ENCODE measurements around the gene CZIB.
"Not testable (repeated sequence)": the region's sequence is repeated elsewhere in the genome, so short reads cannot be mapped to it uniquely, and the experiment has no call there.

Gene CZIB

GRCh38 chr1:53238197-53239155, 18.0 kb upstream of the CZIB start, which contains the start of gene MAGOH:
TSS of gene MAGOH (minus strand) at chr1:53238518. CDS start at chr1:53238448, 70 bp downstream.
- DNase-seq (ENCODE audit: low spot score) = peak; percentile 95

- peak; percentile 23 for DNase-seq (ENCODE audit: low spot score)
Observed at GRCh38 chr1:53237638-53238037, 17.2 kb upstream of the CZIB start.

GRCh38 chr1:53220962-53221286, 490 bp upstream of the CZIB start:
- DNase-seq (ENCODE audit: low spot score) = peak; percentile 21

- DNase-seq (ENCODE audit: low spot score) = no peak
Observed at GRCh38 chr1:53219711-53220110, 723 bp downstream of the CZIB start.

GRCh38 chr1:53218201-53218600, 2.2 kb downstream of the CZIB start:
- no peak for DNase-seq (ENCODE audit: low spot score)

- no peak for DNase-seq (ENCODE audit: low spot score)
Observed at GRCh38 chr1:53214376-53214940, 6.0 kb downstream of the CZIB start.

- DNase-seq (ENCODE audit: low spot score) = no peak
Observed at GRCh38 chr1:53210954-53211353, 9.5 kb downstream of the CZIB start.

GRCh38 chr1:53210352-53210751, 10.1 kb downstream of the CZIB start:
- no peak for DNase-seq (ENCODE audit: low spot score)

- DNase-seq (ENCODE audit: low spot score) = no peak
Observed at GRCh38 chr1:53207726-53208125, 12.7 kb downstream of the CZIB start.

- DNase-seq (ENCODE audit: low spot score) = no peak
Observed at GRCh38 chr1:53206735-53207379, 13.6 kb downstream of the CZIB start.

- not testable (repeated sequence) for DNase-seq (ENCODE audit: low spot score)
Observed at GRCh38 chr1:53206083-53206685, 14.2 kb downstream of the CZIB start.

GRCh38 chr1:53205496-53205895, 14.9 kb downstream of the CZIB start:
- not testable (repeated sequence) for DNase-seq (ENCODE audit: low spot score)

- no peak for DNase-seq (ENCODE audit: low spot score)
Observed at GRCh38 chr1:53203466-53203865, 17.0 kb downstream of the CZIB start.

- no peak for DNase-seq (ENCODE audit: low spot score)
Observed at GRCh38 chr1:53198241-53198651, 22.2 kb downstream of the CZIB start.

- peak; percentile 18 for DNase-seq (ENCODE audit: low spot score)
Observed at GRCh38 chr1:53197291-53198200, 22.9 kb downstream of the CZIB start.

GRCh38 chr1:53196485-53197290, 23.7 kb downstream of the CZIB start, which contains the start of gene CPT2:
TSS of gene CPT2 (plus strand) at chr1:53196824. CDS start at chr1:53196944, 120 bp downstream.
- peak; percentile 96 for DNase-seq (ENCODE audit: low spot score)

GRCh38 chr1:53196017-53196484, 24.4 kb downstream of the CZIB start:
- no peak for DNase-seq (ENCODE audit: low spot score)

- no peak for DNase-seq (ENCODE audit: low spot score)
Observed at GRCh38 chr1:53195246-53196016, 25.0 kb downstream of the CZIB start.

- no peak for DNase-seq (ENCODE audit: low spot score)
Observed at GRCh38 chr1:53190210-53190611, 30.2 kb downstream of the CZIB start.
